Sigmoid colon (tissue), 4 donors: ENCODE measurements around the gene CCDC38.

Experiments
- EP300 ChIP-seq, 4 donors: sonication (generic); formaldehyde crosslinking; IDR thresholded peaks; one replicate each; pipeline ENCODE4 v1.6.1; 2017; ENCODE audit warnings: antibody characterized with exemption in 4 of 4
- POLR2A ChIP-seq, 2 donors: fragments of 450-650 bp; IDR thresholded peaks; one replicate each; pipeline ENCODE4 v1.6.1; 2016; ENCODE audit warnings: antibody characterized with exemption in 2 of 2, mild to moderate bottlenecking in 2 of 2, moderate library complexity in 2 of 2
- POLR2AphosphoS5 ChIP-seq, 4 donors: sonication (generic); formaldehyde crosslinking; IDR thresholded peaks; one replicate each; pipeline ENCODE4 v1.6.1; 2017; ENCODE audit warnings: antibody characterized with exemption in 4 of 4
- TF ChIP-seq, protein P1 (sequence below), 4 experiments: fragments of 450-650 bp in 3 of 4; fragments of 200-600 bp in 1 of 4; IDR thresholded peaks; one replicate each; pipeline ENCODE4 v1.5.1; 2016 to 2019; ENCODE audit warnings: antibody characterized with exemption in 4 of 4, mild to moderate bottlenecking in 3 of 4, moderate library complexity in 2 of 4

DNA sequence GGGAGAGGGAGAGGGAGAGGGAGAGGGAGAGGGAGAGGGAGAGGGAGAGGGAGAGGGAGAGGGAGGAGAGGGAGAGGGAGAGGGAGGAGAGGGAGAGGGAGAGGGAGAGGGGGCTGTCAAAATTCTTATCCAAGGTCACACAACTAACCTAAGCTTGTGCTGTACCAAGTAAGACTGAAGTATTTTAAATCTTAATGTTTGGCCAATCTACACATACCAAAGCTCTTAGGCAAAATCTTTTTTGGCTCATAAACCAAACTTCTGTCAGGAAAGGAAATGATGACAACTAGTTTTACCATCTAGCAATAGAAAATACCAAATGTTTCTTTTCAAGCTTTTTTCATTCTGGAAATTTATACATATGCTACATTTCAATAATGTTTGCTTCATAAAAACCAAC lies 33.8 kb downstream of the CCDC38 start:
- TF ChIP-seq POLR2A (IDR thresholded peaks at IDR 0.05) = no peak
- TF ChIP-seq, protein P1, sequence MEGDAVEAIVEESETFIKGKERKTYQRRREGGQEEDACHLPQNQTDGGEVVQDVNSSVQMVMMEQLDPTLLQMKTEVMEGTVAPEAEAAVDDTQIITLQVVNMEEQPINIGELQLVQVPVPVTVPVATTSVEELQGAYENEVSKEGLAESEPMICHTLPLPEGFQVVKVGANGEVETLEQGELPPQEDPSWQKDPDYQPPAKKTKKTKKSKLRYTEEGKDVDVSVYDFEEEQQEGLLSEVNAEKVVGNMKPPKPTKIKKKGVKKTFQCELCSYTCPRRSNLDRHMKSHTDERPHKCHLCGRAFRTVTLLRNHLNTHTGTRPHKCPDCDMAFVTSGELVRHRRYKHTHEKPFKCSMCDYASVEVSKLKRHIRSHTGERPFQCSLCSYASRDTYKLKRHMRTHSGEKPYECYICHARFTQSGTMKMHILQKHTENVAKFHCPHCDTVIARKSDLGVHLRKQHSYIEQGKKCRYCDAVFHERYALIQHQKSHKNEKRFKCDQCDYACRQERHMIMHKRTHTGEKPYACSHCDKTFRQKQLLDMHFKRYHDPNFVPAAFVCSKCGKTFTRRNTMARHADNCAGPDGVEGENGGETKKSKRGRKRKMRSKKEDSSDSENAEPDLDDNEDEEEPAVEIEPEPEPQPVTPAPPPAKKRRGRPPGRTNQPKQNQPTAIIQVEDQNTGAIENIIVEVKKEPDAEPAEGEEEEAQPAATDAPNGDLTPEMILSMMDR (IDR thresholded peaks at IDR 0.05) = no peak
- TF ChIP-seq EP300 (IDR thresholded peaks at IDR 0.05) = no peak
- TF ChIP-seq POLR2AphosphoS5 (IDR thresholded peaks at IDR 0.05) = no peak
